CD14-positive monocyte (primary cell): Measurements from ENCODE around the gene HOXD1. TPM values are rescaled to one million over a fixed set of nuclear protein-coding genes. Genes with fewer than 3 reads are reported as not detected.
A peak's percentile ranks its signal among the peaks of the same experiment; 100 is the strongest.

ENCODE experiments used
- DNase-seq, 3 donors: peaks; one replicate each; pipeline ENCODE4 v3.0.0-alpha.2; 2011 to 2022
- H2AFZ ChIP-seq: 2 replicates; pipeline ENCODE4 v1.6.0; 2012; ENCODE audit warnings: mild to moderate bottlenecking, low read depth, low read length, inconsistent platforms; ENCODE audit not compliant: insufficient read depth, poor library complexity, severe bottlenecking
- H3K27ac ChIP-seq, 2 donors: 1 replicate in 1 of 2; 2 replicates in 1 of 2; pipeline ENCODE4 v1.5.1; 2012 to 2013; ENCODE audit warnings: low read length in 2 of 2, control low read depth in 1 of 2, inconsistent platforms in 1 of 2, low read depth in 1 of 2, mild to moderate bottlenecking in 1 of 2
- H3K27me3 ChIP-seq, 2 donors: one replicate each; pipeline versions ENCODE4 v1.6.0 to v1.6.1; 2011 to 2013; ENCODE audit warnings: low read length in 2 of 2; ENCODE audit not compliant: control insufficient read depth in 2 of 2, insufficient read depth in 2 of 2
- H3K36me3 ChIP-seq, 2 donors: replicated peaks in 1 of 2; 1 replicate in 1 of 2; 2 replicates in 1 of 2; pipeline versions ENCODE4 v1.5.1 to v1.6.1; 2012 to 2013; ENCODE audit warnings: low read length in 2 of 2, control low read depth in 1 of 2, inconsistent platforms in 1 of 2, mild to moderate bottlenecking in 1 of 2; ENCODE audit not compliant: insufficient read depth in 2 of 2, control insufficient read depth in 1 of 2
- H3K4me1 ChIP-seq, 2 donors: 1 replicate in 1 of 2; 2 replicates in 1 of 2; pipeline versions ENCODE4 v1.5.1 to v1.6.1; 2012 to 2013; ENCODE audit warnings: low read length in 2 of 2, control low read depth in 1 of 2, inconsistent platforms in 1 of 2, mild to moderate bottlenecking in 1 of 2, moderate library complexity in 1 of 2; ENCODE audit not compliant: insufficient read depth in 2 of 2, control insufficient read depth in 1 of 2
- H3K4me2 ChIP-seq: replicated peaks from 2 replicates; pipeline ENCODE3; 2012; ENCODE audit warnings: low read length, moderate library complexity, mild to moderate bottlenecking; ENCODE audit not compliant: poor library complexity, severe bottlenecking; ENCODE audit errors: extremely low read depth
- H3K4me3 ChIP-seq, 3 experiments: fragments of 200-600 bp in 1 of 3; sonication (generic) in 1 of 3; replicated peaks in 1 of 3; 1 replicate in 2 of 3; 2 replicates in 1 of 3; pipeline ENCODE4 v1.5.1; 2011 to 2013; ENCODE audit warnings: low read length in 3 of 3, mild to moderate bottlenecking in 3 of 3, control low read depth in 2 of 3, low read depth in 2 of 3, inconsistent platforms in 1 of 3, moderate library complexity in 1 of 3
- H3K79me2 ChIP-seq: 2 replicates; pipeline ENCODE4 v1.6.0; 2012; ENCODE audit warnings: mild to moderate bottlenecking, control low read depth, inconsistent platforms, low read length, moderate library complexity; ENCODE audit not compliant: insufficient read depth
- H3K9ac ChIP-seq: 2 replicates; pipeline ENCODE4 v1.6.0; 2017; ENCODE audit warnings: low read length, mild to moderate bottlenecking; ENCODE audit not compliant: insufficient read depth, poor library complexity, severe bottlenecking
- H3K9me3 ChIP-seq, 2 donors: replicated peaks in 1 of 2; 1 replicate in 1 of 2; 2 replicates in 1 of 2; pipeline versions ENCODE4 v1.5.1 to v1.6.1; 2012 to 2013; ENCODE audit warnings: low read length in 2 of 2, control low read depth in 1 of 2; ENCODE audit not compliant: control insufficient read depth in 1 of 2, insufficient read depth in 1 of 2
- H4K20me1 ChIP-seq: 2 replicates; pipeline ENCODE4 v1.6.0; 2012; ENCODE audit warnings: mild to moderate bottlenecking, low read length, control low read depth, moderate library complexity; ENCODE audit not compliant: insufficient read depth
- H3K27ac Mint-ChIP-seq, 7 donors: one replicate each; pipeline ENCODE4 v1.8.0; 2020; ENCODE audit warnings: mild to moderate bottlenecking in 7 of 7, mixed read lengths in 7 of 7, moderate library complexity in 6 of 7, inconsistent platforms in 2 of 7
- H3K27me3 Mint-ChIP-seq, 3 donors: one replicate each; pipeline ENCODE4 v1.8.0; 2021 to 2022; ENCODE audit warnings: low read depth in 3 of 3, mild to moderate bottlenecking in 3 of 3, mixed read lengths in 3 of 3, moderate library complexity in 3 of 3, inconsistent platforms in 1 of 3
- H3K36me3 Mint-ChIP-seq, 2 donors: one replicate each; pipeline ENCODE4 v1.8.0; 2020; ENCODE audit warnings: mixed read lengths in 2 of 2, inconsistent platforms in 1 of 2, mild to moderate bottlenecking in 1 of 2
- H3K4me1 Mint-ChIP-seq: one replicate; pipeline ENCODE4 v1.8.0; 2020; ENCODE audit warnings: mild to moderate bottlenecking, mixed read lengths
- H3K4me3 Mint-ChIP-seq, 2 donors: one replicate each; pipeline ENCODE4 v1.8.0; 2020; ENCODE audit warnings: mild to moderate bottlenecking in 2 of 2, mixed read lengths in 2 of 2, moderate library complexity in 1 of 2
- H3K9me3 Mint-ChIP-seq, 7 donors: one replicate each; pipeline ENCODE4 v1.8.0; 2020 to 2022; ENCODE audit warnings: mixed read lengths in 7 of 7, mild to moderate bottlenecking in 6 of 7, moderate library complexity in 6 of 7, inconsistent platforms in 2 of 7
- CTCF ChIP-seq: fragments of 200-600 bp; IDR thresholded peaks from one replicate; pipeline ENCODE4 v1.8.0; 2022; ENCODE audit warnings: antibody characterized with exemption, mild to moderate bottlenecking
- WGBS: methylation state at CpG from one replicate; pipeline ENCODE4 v1.1.5; 2013; ENCODE audit warnings: missing lambda C conversion rate; ENCODE audit not compliant: insufficient coverage; 5-methylcytosine and 5-hydroxymethylcytosine counted together
- intact Hi-C, 2 donors: fragments of 100-400 bp; cut with micrococcal nuclease; formaldehyde crosslinking; loops; one replicate each; pipeline versions ENCODE4 v1.15.0 to v1.15.1; 2023
- polyA plus RNA-seq, 3 donors: library from polyadenylated mRNA; depleted of rRNA in 1 of 3; unstranded in 2 of 3; stranded (reverse) in 1 of 3; fragments of 300-500 nt in 2 of 3; fragments of >200 nt in 1 of 3; fragmentation: Illumina TruSeq in 2 of 3; gene quantifications; 1 replicate in 2 of 3; 2 replicates in 1 of 3; pipeline ENCODE4 v1.2.3, GENCODE V29; 2012 to 2021

The HOXD1 gene
- polyA plus RNA-seq, 3 donors, result not detected

- H3K4me3 Mint-ChIP-seq, result no peak overlapping the region
- peaks cover 7 to 10% of the 10 kb centered on the region in 2 donors for H3K27me3 ChIP-seq
- intact Hi-C loops, result no loop called here
These were observed 11.4 kb downstream of the HOXD1 start for GRCh38 chr2:176199902-176200301.

GRCh38 chr2:176200971-176201370 is 12.5 kb downstream of the HOXD1 start:
- Mint-ChIP-seq H3K4me1 (no peaks in the 10 kb centered on the region), H3K27me3 (peaks cover 22 to 48% (median 45%) of the 10 kb centered on the region in 3 donors), H3K4me3 (peak overlapping the region in 1 of 2 donors; percentile 16), H3K9me3 (peaks cover 0 to 9% (median 5%) of the 10 kb centered on the region in 7 donors), H3K36me3 (no peaks in the 10 kb centered on the region), H3K27ac (no peak overlapping the region)
- H3K4me3 ChIP-seq, result no peak overlapping the region
- no peaks in the 10 kb centered on the region for H3K36me3 ChIP-seq
- no peaks in the 10 kb centered on the region for H3K79me2 ChIP-seq
- no peak overlapping the region for H3K27ac ChIP-seq
- 71% methylated on average over 18 of the region's 21 CpGs for WGBS
- no peaks in the 10 kb centered on the region for H4K20me1 ChIP-seq
- no peak overlapping the region for H2AFZ ChIP-seq
- intact Hi-C loops, result no loop called here
- no peak for DNase-seq
- peaks cover 7% of the 10 kb centered on the region in 2 donors for H3K27me3 ChIP-seq
- no peaks in the 10 kb centered on the region for H3K4me1 ChIP-seq
- H3K9me3 ChIP-seq, result no peaks in the 10 kb centered on the region
- H3K4me2 ChIP-seq, result no peak overlapping the region
- no peak for TF ChIP-seq CTCF
- H3K9ac ChIP-seq, result no peak overlapping the region

More at GRCh38 chr2:176199902-176200301, 11.4 kb downstream of the HOXD1 start:
- DNase-seq, result no peak
- H3K4me1 ChIP-seq, result no peaks in the 10 kb centered on the region
- no peaks in the 10 kb centered on the region for H3K4me1 Mint-ChIP-seq
- no peak overlapping the region for H3K4me3 ChIP-seq
- no peaks in the 10 kb centered on the region for H3K36me3 ChIP-seq
- no peak overlapping the region for H3K4me2 ChIP-seq
- TF ChIP-seq CTCF, result no peak
- H3K36me3 Mint-ChIP-seq, result no peaks in the 10 kb centered on the region
- H3K27ac ChIP-seq, result no peak overlapping the region
- peaks cover 25 to 51% (median 42%) of the 10 kb centered on the region in 3 donors for H3K27me3 Mint-ChIP-seq
- H4K20me1 ChIP-seq, result no peaks in the 10 kb centered on the region
- H3K27ac Mint-ChIP-seq, result no peak overlapping the region
- peaks cover 0 to 9% (median 5%) of the 10 kb centered on the region in 7 donors for H3K9me3 Mint-ChIP-seq
- H3K79me2 ChIP-seq, result no peaks in the 10 kb centered on the region
- no peak overlapping the region for H3K9ac ChIP-seq
- no peaks in the 10 kb centered on the region for H3K9me3 ChIP-seq
- H2AFZ ChIP-seq, result no peak overlapping the region
